CD4-positive, alpha-beta T cell (primary cell): ENCODE measurements around the gene TIGIT. TPM values are rescaled to one million over a fixed set of nuclear protein-coding genes. Genes with fewer than 3 reads are reported as not detected.

Experiments used
- ATAC-seq: fragments of 200-7000 bp; cut with Tn5 transposase; one replicate; pipeline ENCODE4 v1.10.0; 2022; ENCODE audit warnings: mild to moderate bottlenecking; ENCODE audit not compliant: poor library complexity
- CTCF ChIA-PET: fragments of 350-600 bp; sonication (Branson Sonifier 250); formaldehyde crosslinking; loops from one replicate; lab custom pipeline; 2021; ENCODE audit warnings: antibody characterized with exemption, inconsistent platforms; lab: Charles Lee
- POLR2A ChIA-PET: fragments of 350-600 bp; sonication (Branson Sonifier 250); formaldehyde crosslinking; loops from one replicate; lab custom pipeline; 2021; ENCODE audit warnings: antibody characterized with exemption, inconsistent platforms; lab: Charles Lee
- DNase-seq, 14 experiments: peaks; one replicate each; pipeline ENCODE4 v3.0.0-alpha.2; 2013 to 2020; ENCODE audit warnings: mixed read lengths in 2 of 14
- H3K27ac ChIP-seq, 2 donors: one replicate each; pipeline versions ENCODE4 v1.5.1 to v1.7.0; 2013; ENCODE audit warnings: low read length in 2 of 2, low read depth in 1 of 2, mild to moderate bottlenecking in 1 of 2
- H3K27me3 ChIP-seq, 2 experiments: 1 replicate in 1 of 2; 2 replicates in 1 of 2; pipeline versions ENCODE4 v1.6.1 to v1.7.0; 2013; ENCODE audit warnings: low read length in 2 of 2, control low read depth in 1 of 2, mild to moderate bottlenecking in 1 of 2, moderate library complexity in 1 of 2; ENCODE audit not compliant: insufficient read depth in 2 of 2, control insufficient read depth in 1 of 2
- H3K36me3 ChIP-seq: one replicate; pipeline ENCODE4 v1.6.1; 2013; ENCODE audit warnings: low read length, control low read depth; ENCODE audit not compliant: insufficient read depth
- H3K4me1 ChIP-seq: one replicate; pipeline ENCODE4 v1.6.1; 2013; ENCODE audit warnings: low read length, control low read depth; ENCODE audit not compliant: insufficient read depth
- H3K4me3 ChIP-seq: one replicate; pipeline ENCODE4 v1.5.1; 2013; ENCODE audit warnings: mild to moderate bottlenecking, low read length, moderate library complexity
- H3K9me3 ChIP-seq, 2 experiments: 1 replicate in 1 of 2; 2 replicates in 1 of 2; pipeline versions ENCODE4 v1.6.1 to v1.7.0; 2013; ENCODE audit warnings: low read length in 2 of 2, mild to moderate bottlenecking in 2 of 2, control low read depth in 1 of 2, moderate library complexity in 1 of 2; ENCODE audit not compliant: control insufficient read depth in 1 of 2, insufficient read depth in 1 of 2
- H3K27ac Mint-ChIP-seq: one replicate; pipeline ENCODE4 v1.8.0; 2020; ENCODE audit warnings: mixed read lengths
- H3K27me3 Mint-ChIP-seq: one replicate; pipeline ENCODE4 v1.8.0; 2021; ENCODE audit warnings: mixed read lengths
- H3K36me3 Mint-ChIP-seq: one replicate; pipeline ENCODE4 v1.8.0; 2021; ENCODE audit warnings: low read depth, mixed read lengths
- H3K4me1 Mint-ChIP-seq: one replicate; pipeline ENCODE4 v1.8.0; 2021; ENCODE audit warnings: low read depth, mixed read lengths
- H3K4me3 Mint-ChIP-seq: one replicate; pipeline ENCODE4 v1.8.0; 2020; ENCODE audit warnings: mild to moderate bottlenecking, mixed read lengths
- H3K9me3 Mint-ChIP-seq: one replicate; pipeline ENCODE4 v1.8.0; 2020; ENCODE audit warnings: mixed read lengths
- CTCF ChIP-seq: fragments of 200-600 bp; IDR thresholded peaks from one replicate; pipeline ENCODE4 v1.8.0; 2022; ENCODE audit warnings: antibody characterized with exemption, mild to moderate bottlenecking
- intact Hi-C, 2 experiments: fragments of 100-400 bp; cut with DNase I in 1 of 2; cut with micrococcal nuclease in 1 of 2; formaldehyde crosslinking; loops; one replicate each; pipeline versions ENCODE4 v1.15.1 to v1.9.0; 2023 to 2025; cut with DNase I, micrococcal nuclease
- total RNA-seq, 174 experiments: library from RNA in 2 of 174; stranded (reverse) in 2 of 174; gene quantifications; one replicate each; pipeline ENCODE4 v1.2.3 and lab custom pipeline; 2021 to 2026

Gene TIGIT
- total RNA-seq, 2 experiments from 2014 or later: 3.5 to 4.2 TPM

GRCh38 chr3:114356525-114356924 is 62.7 kb downstream of the TIGIT start:
- Mint-ChIP-seq H3K4me3 (no peak overlapping the region), H3K4me1 (no peaks in the 10 kb centered on the region), H3K9me3 (no peaks in the 10 kb centered on the region), H3K36me3 (peaks cover 21% of the 10 kb centered on the region), H3K27me3 (no peaks in the 10 kb centered on the region), H3K27ac (no peak overlapping the region)
- ChIA-PET CTCF (no interaction called here), POLR2A (no interaction called here)
- Histone ChIP-seq H3K9me3 (peaks cover 0 to under 1% of the 10 kb centered on the region in 2 experiments), H3K4me3 (no peak overlapping the region), H3K36me3 (peaks cover 2% of the 10 kb centered on the region), H3K27me3 (no peaks in the 10 kb centered on the region), H3K27ac (no peak overlapping the region), H3K4me1 (no peaks in the 10 kb centered on the region)
- no peak for ATAC-seq
- TF ChIP-seq CTCF: no peak
- DNase-seq: no peak
- intact Hi-C loops: no loop called here

Other genes starting within 250 kb of the TIGIT start
- gene CCDC191, start 237.5 kb upstream of the TIGIT start, total RNA-seq: 1 to 10 TPM; 3.6 to 3.7 TPM
- 10 to 100 TPM; 22.8 to 27.0 TPM for gene QTRT2, start 237.3 kb upstream of the TIGIT start, total RNA-seq
- gene DRD3, start 115.0 kb upstream of the TIGIT start, total RNA-seq: not detected
- under 1 TPM; 0.16 to 0.17 TPM for gene ZNF80, start 56.5 kb upstream of the TIGIT start, total RNA-seq